IMR-90 (cell line): ENCODE data around the gene PRR14L. TPM values are rescaled to one million over a fixed set of nuclear protein-coding genes. Genes with fewer than 3 reads are reported as not detected.

Experiments used
- ATAC-seq: fragments of 200-7000 bp; cut with Tn5 transposase; 2 replicates; pipeline ENCODE4 v1.9.1; 2020; ENCODE audit warnings: low read depth, mild to moderate bottlenecking, moderate library complexity
- BruUV-seq: library from RNA; stranded (reverse); fragments of 400-500 nt; replicated peaks from 2 replicates; lab custom pipeline; 2021; lab: Mats Ljungman, UMichigan
- CTCF ChIA-PET: fragments of 300-600 bp; formaldehyde crosslinking; extraction: SDS; loops from one replicate; lab custom pipeline; 2021; ENCODE audit warnings: antibody characterized with exemption; lab: Yijun Ruan, JAX
- POLR2A ChIA-PET: fragments of 300-600 bp; sonication (Branson Sonifier 250); formaldehyde crosslinking; loops from one replicate; lab custom pipeline; 2022; ENCODE audit warnings: antibody characterized with exemption; ENCODE audit not compliant: unreplicated experiment; lab: Charles Lee
- DNase-seq: peaks from one replicate; pipeline ENCODE4 v3.0.0; 2013
- H2AFZ ChIP-seq: replicated peaks from 2 replicates; pipeline ENCODE3; 2013; ENCODE audit warnings: low read length, mild to moderate bottlenecking; ENCODE audit not compliant: poor library complexity
- H2AK5ac ChIP-seq: 2 replicates; pipeline ENCODE4 v1.6.1; 2013; ENCODE audit warnings: low read depth, low read length, inconsistent platforms
- H2AK9ac ChIP-seq: replicated peaks from 2 replicates; pipeline ENCODE3; 2013; ENCODE audit warnings: mild to moderate bottlenecking, low read depth, low read length, moderate library complexity; ENCODE audit not compliant: poor library complexity
- H2BK120ac ChIP-seq: 2 replicates; pipeline ENCODE4 v1.6.1; 2013; ENCODE audit warnings: low read depth, low read length, inconsistent platforms
- H2BK15ac ChIP-seq: 3 replicates; pipeline ENCODE4 v1.6.1; 2013; ENCODE audit warnings: low read depth, low read length, inconsistent platforms
- H2BK20ac ChIP-seq: 2 replicates; pipeline ENCODE4 v1.6.1; 2013; ENCODE audit warnings: low read depth, mild to moderate bottlenecking, inconsistent platforms, low read length, moderate library complexity
- H2BK5ac ChIP-seq: 2 replicates; pipeline ENCODE4 v1.6.1; 2013; ENCODE audit warnings: mild to moderate bottlenecking, low read depth, low read length, inconsistent platforms; ENCODE audit not compliant: poor library complexity, severe bottlenecking
- H3K14ac ChIP-seq: replicated peaks from 2 replicates; pipeline ENCODE4 v1.6.1; 2013; ENCODE audit warnings: low read depth, low read length, inconsistent platforms
- H3K18ac ChIP-seq: 2 replicates; pipeline ENCODE4 v1.6.1; 2013; ENCODE audit warnings: low read depth, low read length, control low read depth
- H3K23ac ChIP-seq: 2 replicates; pipeline ENCODE4 v1.6.1; 2013; ENCODE audit warnings: low read depth, low read length, inconsistent platforms
- H3K27ac ChIP-seq: 2 replicates; pipeline ENCODE4 v1.5.1; 2013; ENCODE audit warnings: mild to moderate bottlenecking, control low read depth, low read length; ENCODE audit not compliant: insufficient read depth
- H3K27me3 ChIP-seq: 2 replicates; pipeline ENCODE4 v1.6.1; 2013; ENCODE audit warnings: low read length; ENCODE audit not compliant: control insufficient read depth, insufficient read depth
- H3K36me3 ChIP-seq: 2 replicates; pipeline ENCODE4 v1.6.1; 2013; ENCODE audit warnings: low read length, mixed read lengths; ENCODE audit not compliant: control insufficient read depth, insufficient read depth
- H3K4ac ChIP-seq: 2 replicates; pipeline ENCODE4 v1.6.1; 2013; ENCODE audit warnings: low read depth, low read length, inconsistent platforms
- H3K4me1 ChIP-seq: 2 replicates; pipeline ENCODE4 v1.6.1; 2013; ENCODE audit warnings: low read length, mixed read lengths; ENCODE audit not compliant: control insufficient read depth, insufficient read depth
- H3K4me2 ChIP-seq: 2 replicates; pipeline ENCODE4 v1.6.1; 2013; ENCODE audit warnings: low read depth, mild to moderate bottlenecking, control low read depth, low read length, moderate library complexity
- H3K4me3 ChIP-seq: 2 replicates; pipeline ENCODE4 v1.5.1; 2013; ENCODE audit warnings: low read depth, mild to moderate bottlenecking, control low read depth, low read length, moderate library complexity; ENCODE audit not compliant: insufficient read depth
- H3K56ac ChIP-seq: 2 replicates; pipeline ENCODE4 v1.6.1; 2013; ENCODE audit warnings: low read length, inconsistent platforms; ENCODE audit not compliant: insufficient read depth; ENCODE audit errors: extremely low read depth
- H3K79me1 ChIP-seq, 2 experiments: 2 replicates each; pipeline ENCODE4 v1.6.1; 2013; ENCODE audit warnings: low read length in 2 of 2, inconsistent platforms in 1 of 2, low read depth in 1 of 2
- H3K9ac ChIP-seq: 2 replicates; pipeline ENCODE4 v1.6.1; 2013; ENCODE audit warnings: low read depth, low read length, control low read depth
- H3K9me1 ChIP-seq: 2 replicates; pipeline ENCODE4 v1.6.1; 2013; ENCODE audit warnings: low read length, inconsistent platforms; ENCODE audit not compliant: insufficient read depth
- H3K9me3 ChIP-seq: 2 replicates; pipeline ENCODE4 v1.6.1; 2013; ENCODE audit warnings: low read length; ENCODE audit not compliant: control insufficient read depth, insufficient read depth
- H4K20me1 ChIP-seq: 2 replicates; pipeline ENCODE4 v1.6.1; 2013; ENCODE audit warnings: low read length, inconsistent platforms; ENCODE audit not compliant: insufficient read depth
- H4K5ac ChIP-seq: 2 replicates; pipeline ENCODE4 v1.6.1; 2013; ENCODE audit warnings: mild to moderate bottlenecking, low read depth, low read length, control low read depth
- H4K8ac ChIP-seq, 2 experiments: 2 replicates each; pipeline ENCODE4 v1.6.1; 2013; ENCODE audit warnings: low read depth in 2 of 2, low read length in 2 of 2, control low read depth in 1 of 2, inconsistent platforms in 1 of 2
- H4K91ac ChIP-seq: 2 replicates; pipeline ENCODE4 v1.6.1; 2013; ENCODE audit warnings: low read depth, low read length, inconsistent platforms; ENCODE audit not compliant: insufficient read depth
- RCOR1 ChIP-seq: IDR thresholded peaks from 2 replicates; pipeline ENCODE4 v1.6.1; 2012; ENCODE audit warnings: mild to moderate bottlenecking, low read length, improper control_type of control experiment; ENCODE audit not compliant: insufficient replicate concordance
- whole genome bisulfite sequencing, 2 experiments: methylation state at CpG; one replicate each; pipeline versions ENCODE4 v1.1.5 to v1.1.7; 2013; ENCODE audit warnings: missing lambda C conversion rate in 2 of 2; ENCODE audit not compliant: insufficient read length in 1 of 2; ENCODE audit errors: extremely low coverage in 2 of 2; 5-methylcytosine and 5-hydroxymethylcytosine counted together
- dilution Hi-C: fragments of 300-500 bp; cut with HindIII; formaldehyde crosslinking; loops from one replicate; pipeline ENCODE4 v1.14.3; 2018; ENCODE audit warnings: low sequenced_read_pairs; ENCODE audit not compliant: unreplicated experiment
- in situ Hi-C: fragments of 300-500 bp; cut with MboI; formaldehyde crosslinking; loops from 3 replicates; pipeline ENCODE4 v1.14.3; 2019; ENCODE audit warnings: low sequenced_read_pairs, inconsistent platforms, mixed read lengths
- intact Hi-C: fragments of 100-400 bp; cut with micrococcal nuclease; formaldehyde crosslinking; loops from 2 replicates; pipeline ENCODE4 v1.10.0; 2022
- polyA plus RNA-seq, 3 experiments: library from polyadenylated mRNA; depleted of rRNA; stranded (reverse); fragments of >200 nt; gene quantifications; 2 replicates each; pipeline ENCODE4 v1.2.3, GENCODE V29; 2012; ENCODE audit warnings: low replicate concordance in 1 of 3
- total RNA-seq: library from RNA; depleted of rRNA; stranded (reverse); fragments of >200 nt; gene quantifications from 2 replicates; pipeline ENCODE4 v1.2.3, GENCODE V29; 2012

PRR14L gene
- total and polyA plus RNA-seq, 2 of the 4 experiments (the other 2 are of a cell fraction) = 9.0 to 19.7 TPM

- 0 out of 2 replicates have a peak, but pooled peaks cover 8% of the 10 kb centered on the region for H3K9me1 ChIP-seq
- H3K27me3 ChIP-seq = no peaks in the 10 kb centered on the region
- in situ Hi-C loops = no loop called here
- H4K5ac ChIP-seq = no peak overlapping the region
- no peak overlapping the region for H3K14ac ChIP-seq
- POLR2A ChIA-PET = no interaction called here
- no peak overlapping the region for H2BK5ac ChIP-seq
- H4K20me1 ChIP-seq = peaks cover 9% of the 10 kb centered on the region
- dilution Hi-C loops = no loop called here
- no peak overlapping the region for H2BK20ac ChIP-seq
- intact Hi-C loops = no loop called here
- H3K27ac ChIP-seq = no peak overlapping the region
- no peak overlapping the region for H4K91ac ChIP-seq
- H3K4ac ChIP-seq = no peak overlapping the region
- WGBS, 2 experiments = 100% methylated on average over 1 of the region's 4 CpGs; no CpG with 5 or more reads in 1 of the 2 experiments
- no peak overlapping the region for H2AFZ ChIP-seq
- H3K18ac ChIP-seq = no peak overlapping the region
- no peak overlapping the region for H2AK5ac ChIP-seq
- DNase-seq (no peak), ATAC-seq (no peak)
- H3K56ac ChIP-seq = no peak overlapping the region
- CTCF ChIA-PET = no interaction called here
- H4K8ac ChIP-seq = no peak overlapping the region
- H3K4me1 ChIP-seq = peaks cover 2% of the 10 kb centered on the region; the same call in 1 of the 2 replicates
- H3K79me1 ChIP-seq = peaks cover 33 to 67% of the 10 kb centered on the region in 2 experiments
- no peak overlapping the region for H2BK15ac ChIP-seq
- no peaks in the 10 kb centered on the region for H3K9me3 ChIP-seq
- H3K4me3 ChIP-seq = no peak overlapping the region
- H3K36me3 ChIP-seq = peaks cover 12% of the 10 kb centered on the region; the same call in 1 of the 2 replicates
- no TSS peak for BruUV-seq
- H3K23ac ChIP-seq = no peak overlapping the region
- no peak overlapping the region for H3K4me2 ChIP-seq
- TF ChIP-seq RCOR1 = no peak
- no peak overlapping the region for H2AK9ac ChIP-seq
- no peak overlapping the region for H3K9ac ChIP-seq
- H2BK120ac ChIP-seq = no peak overlapping the region
Observed at GRCh38 chr22:31728857-31729256, 21.1 kb downstream of the PRR14L start.
